Activated naive CD4-positive, alpha-beta T cell treated with anti-CD3 and anti-CD28 coated beads, Interleukin-2, amount 50 U/mL, for 24 hours (primary cell): ENCODE data around the gene DPP7.
"Not testable (repeated sequence)": the region's sequence is repeated elsewhere in the genome, so short reads cannot be mapped to it uniquely, and the experiment has no call there.

Experiments used
- H3K27ac Mint-ChIP-seq: one replicate; pipeline ENCODE4 v1.8.0; 2021; ENCODE audit warnings: mild to moderate bottlenecking, mixed read lengths
- H3K27me3 Mint-ChIP-seq: one replicate; pipeline ENCODE4 v1.8.0; 2021; ENCODE audit warnings: mixed read lengths
- H3K36me3 Mint-ChIP-seq: one replicate; pipeline ENCODE4 v1.8.0; 2021; ENCODE audit warnings: mixed read lengths
- H3K4me1 Mint-ChIP-seq: one replicate; pipeline ENCODE4 v1.8.0; 2021; ENCODE audit warnings: mixed read lengths
- H3K4me3 Mint-ChIP-seq: one replicate; pipeline ENCODE4 v1.8.0; 2021; ENCODE audit warnings: mild to moderate bottlenecking, mixed read lengths
- H3K9me3 Mint-ChIP-seq: one replicate; pipeline ENCODE4 v1.8.0; 2021; ENCODE audit warnings: mixed read lengths

DPP7 gene

DNA sequence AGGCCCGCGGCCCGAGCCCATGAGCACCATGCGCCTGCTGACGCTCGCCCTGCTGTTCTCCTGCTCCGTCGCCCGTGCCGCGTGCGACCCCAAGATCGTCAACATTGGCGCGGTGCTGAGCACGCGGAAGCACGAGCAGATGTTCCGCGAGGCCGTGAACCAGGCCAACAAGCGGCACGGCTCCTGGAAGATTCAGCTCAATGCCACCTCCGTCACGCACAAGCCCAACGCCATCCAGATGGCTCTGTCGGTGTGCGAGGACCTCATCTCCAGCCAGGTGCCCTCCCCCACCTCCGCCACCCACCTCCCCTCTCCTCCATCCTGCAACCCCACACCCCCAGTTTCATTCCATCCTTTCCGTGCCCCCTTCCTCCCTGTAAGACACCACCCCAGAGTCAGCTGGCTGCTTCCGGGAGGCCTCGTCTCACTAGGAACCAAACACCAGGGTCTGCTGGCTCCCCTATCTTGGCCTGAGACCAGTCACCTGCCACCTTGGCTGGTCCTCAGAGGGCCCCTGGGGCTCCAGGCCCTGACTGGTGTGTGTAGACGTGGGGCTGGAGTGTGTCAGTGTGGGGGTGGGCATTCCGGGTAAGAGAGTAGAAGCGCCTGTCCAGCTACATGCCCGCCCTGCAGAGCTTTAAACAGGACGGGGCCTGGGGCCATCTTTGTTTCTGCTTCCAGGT lies 25.1 kb upstream of the DPP7 start:
- H3K36me3 Mint-ChIP-seq: no peaks in the 10 kb centered on the region
- no peak overlapping the region for H3K27ac Mint-ChIP-seq
- H3K9me3 Mint-ChIP-seq: no peaks in the 10 kb centered on the region
- H3K4me1 Mint-ChIP-seq: peaks cover 3% of the 10 kb centered on the region
- no peak overlapping the region for H3K4me3 Mint-ChIP-seq
- peaks cover 36% of the 10 kb centered on the region for H3K27me3 Mint-ChIP-seq

DNA sequence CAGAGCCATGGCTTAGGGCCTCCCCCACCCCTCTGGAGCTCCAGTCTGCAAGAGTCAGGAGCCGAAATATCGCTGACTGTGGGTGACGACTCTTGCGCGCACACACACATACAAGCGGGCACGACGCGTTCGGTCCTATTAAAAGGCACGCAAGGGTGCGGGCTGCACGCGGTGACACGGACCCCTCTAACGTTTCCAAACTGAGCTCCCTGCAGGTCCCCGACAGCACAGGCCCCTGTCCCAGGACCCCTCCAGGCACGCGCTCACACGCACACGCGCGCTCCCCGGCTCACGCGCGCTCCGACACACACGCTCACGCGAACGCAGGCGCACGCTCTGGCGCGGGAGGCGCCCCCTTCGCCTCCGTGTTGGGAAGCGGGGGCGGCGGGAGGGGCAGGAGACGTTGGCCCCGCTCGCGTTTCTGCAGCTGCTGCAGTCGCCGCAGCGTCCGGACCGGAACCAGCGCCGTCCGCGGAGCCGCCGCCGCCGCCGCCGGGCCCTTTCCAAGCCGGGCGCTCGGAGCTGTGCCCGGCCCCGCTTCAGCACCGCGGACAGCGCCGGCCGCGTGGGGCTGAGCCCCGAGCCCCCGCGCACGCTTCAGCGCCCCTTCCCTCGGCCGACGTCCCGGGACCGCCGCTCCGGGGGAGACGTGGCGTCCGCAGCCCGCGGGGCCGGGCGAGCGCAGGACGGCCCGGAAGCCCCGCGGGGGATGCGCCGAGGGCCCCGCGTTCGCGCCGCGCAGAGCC lies 24.4 kb upstream of the DPP7 start, which contains the start of gene GRIN1:
Gene GRIN1 (plus strand): TSS at position 433 of the 746 bp plus-strand sequence. CDS start 333 bp downstream, outside the sequence.
- peaks cover 3% of the 10 kb centered on the region for H3K4me1 Mint-ChIP-seq
- peaks cover 34% of the 10 kb centered on the region for H3K27me3 Mint-ChIP-seq
- H3K4me3 Mint-ChIP-seq: no peak within 1 kb of the TSS

DNA sequence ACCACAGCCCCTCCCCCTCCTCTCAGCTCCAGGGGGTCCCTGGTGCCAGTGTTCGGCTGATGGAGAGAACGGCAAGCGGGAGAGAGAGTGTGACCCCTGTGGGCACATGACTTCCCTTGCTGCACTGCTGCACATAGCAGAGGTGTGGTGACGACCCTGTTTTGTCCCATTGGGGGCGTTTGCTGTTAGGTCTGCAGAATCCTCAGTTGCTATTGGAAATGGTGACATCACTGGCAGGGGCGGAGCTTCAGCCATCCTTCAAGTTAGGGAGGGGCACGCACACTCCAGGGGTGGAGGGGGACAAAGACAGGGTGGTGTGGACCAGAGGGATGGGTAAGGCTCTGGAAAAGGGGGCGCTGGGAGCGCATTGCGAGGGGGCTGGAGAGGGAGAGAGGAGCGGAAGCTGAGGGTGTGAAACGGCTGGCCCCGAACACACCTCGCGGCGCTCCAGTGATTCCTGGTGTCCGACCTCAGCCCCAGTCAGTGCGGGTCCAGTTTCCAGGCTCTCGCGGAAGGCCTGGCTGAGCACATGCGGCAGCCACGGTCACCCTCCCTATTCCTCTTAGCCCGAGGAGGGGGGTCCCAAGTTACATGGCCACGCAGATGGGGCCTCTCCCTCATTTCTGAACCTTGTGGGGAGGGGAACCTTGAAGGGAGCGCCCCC lies 23.7 kb upstream of the DPP7 start:
- no peaks in the 10 kb centered on the region for H3K9me3 Mint-ChIP-seq
- no peaks in the 10 kb centered on the region for H3K36me3 Mint-ChIP-seq
- peaks cover 29% of the 10 kb centered on the region for H3K27me3 Mint-ChIP-seq
- H3K27ac Mint-ChIP-seq: no peak overlapping the region
- peaks cover 3% of the 10 kb centered on the region for H3K4me1 Mint-ChIP-seq
- no peak overlapping the region for H3K4me3 Mint-ChIP-seq

More for the DNA sequence above, 24.4 kb upstream of the DPP7 start, which contains the start of gene GRIN1:
- Mint-ChIP-seq H3K36me3 (no peaks in the 10 kb centered on the region), H3K27ac (no peak within 1 kb of the TSS), H3K9me3 (no peaks in the 10 kb centered on the region)

DNA sequence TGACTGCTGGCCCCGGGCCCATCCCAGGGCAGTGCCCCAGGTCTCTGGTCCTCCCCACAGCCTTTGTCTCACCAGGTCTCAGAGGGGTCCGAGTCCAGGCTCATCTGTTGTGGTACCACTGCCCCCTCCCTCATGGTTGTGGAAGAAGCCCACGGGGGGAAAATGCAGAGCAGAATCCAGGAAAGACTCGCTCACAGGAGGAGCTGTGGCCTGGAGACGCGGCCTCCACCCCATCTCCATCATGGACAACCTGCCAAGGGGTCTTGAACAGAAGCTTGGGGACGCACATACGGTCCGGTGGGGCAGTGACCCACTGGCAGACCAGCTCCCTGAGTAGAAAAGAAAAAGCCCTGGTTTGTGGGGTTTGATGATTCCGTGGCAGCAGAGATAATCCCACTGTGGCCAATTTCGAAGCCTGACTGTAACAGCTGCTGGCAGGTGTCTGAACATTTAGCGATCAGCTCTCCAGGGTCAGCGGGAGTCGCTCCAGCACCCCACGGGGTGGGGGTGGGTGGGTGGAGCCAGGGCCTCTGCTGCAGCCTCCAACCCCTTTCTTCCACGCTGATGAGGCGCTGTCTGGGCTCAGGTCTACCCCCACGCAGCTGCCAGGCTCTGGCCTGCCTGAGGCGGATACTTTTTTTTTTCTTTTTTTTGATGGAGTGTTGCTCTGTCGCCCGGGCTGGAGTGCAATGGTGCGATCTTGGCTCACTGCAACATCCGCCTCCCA lies 22.5 kb upstream of the DPP7 start:
- Mint-ChIP-seq H3K36me3 (no peaks in the 10 kb centered on the region), H3K4me1 (peaks cover 3% of the 10 kb centered on the region), H3K27me3 (peaks cover 27% of the 10 kb centered on the region), H3K9me3 (no peaks in the 10 kb centered on the region), H3K4me3 (no peak overlapping the region), H3K27ac (no peak overlapping the region)

DNA sequence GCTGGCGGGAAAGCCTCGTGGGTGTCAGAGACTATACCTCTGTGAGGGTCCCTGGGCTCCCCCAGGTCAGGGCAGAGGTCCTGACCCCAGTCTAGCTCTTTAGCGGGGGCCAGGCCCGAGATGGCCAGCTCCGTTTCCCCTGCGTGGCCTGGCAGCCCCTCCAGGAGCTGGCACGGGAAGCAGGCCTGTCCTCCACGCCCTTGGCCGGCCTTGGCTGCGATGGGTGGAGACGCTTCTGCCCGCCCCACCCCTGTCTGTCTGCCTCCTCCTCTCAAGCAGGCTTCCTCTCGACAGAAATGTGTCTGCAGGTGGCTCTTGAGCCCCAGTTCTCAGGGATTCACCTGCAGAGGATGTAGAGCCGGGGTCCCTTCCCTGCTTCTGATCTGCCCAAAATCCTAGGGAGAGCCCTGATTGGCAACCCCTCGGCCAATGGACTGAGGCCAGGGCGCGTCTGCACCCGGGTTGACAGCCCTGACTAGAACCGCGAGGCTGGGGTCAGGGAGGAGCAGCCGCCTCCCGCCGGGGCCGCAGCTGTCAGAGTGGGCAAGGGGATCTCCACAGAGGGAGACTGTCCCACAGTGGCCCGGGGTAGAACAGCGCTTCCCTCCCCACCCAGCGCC lies 21.8 kb upstream of the DPP7 start:
- no peak overlapping the region for H3K27ac Mint-ChIP-seq
- no peaks in the 10 kb centered on the region for H3K9me3 Mint-ChIP-seq
- H3K27me3 Mint-ChIP-seq: peaks cover 27% of the 10 kb centered on the region
- H3K4me3 Mint-ChIP-seq: no peak overlapping the region
- H3K36me3 Mint-ChIP-seq: no peaks in the 10 kb centered on the region
- H3K4me1 Mint-ChIP-seq: peaks cover 3% of the 10 kb centered on the region

DNA sequence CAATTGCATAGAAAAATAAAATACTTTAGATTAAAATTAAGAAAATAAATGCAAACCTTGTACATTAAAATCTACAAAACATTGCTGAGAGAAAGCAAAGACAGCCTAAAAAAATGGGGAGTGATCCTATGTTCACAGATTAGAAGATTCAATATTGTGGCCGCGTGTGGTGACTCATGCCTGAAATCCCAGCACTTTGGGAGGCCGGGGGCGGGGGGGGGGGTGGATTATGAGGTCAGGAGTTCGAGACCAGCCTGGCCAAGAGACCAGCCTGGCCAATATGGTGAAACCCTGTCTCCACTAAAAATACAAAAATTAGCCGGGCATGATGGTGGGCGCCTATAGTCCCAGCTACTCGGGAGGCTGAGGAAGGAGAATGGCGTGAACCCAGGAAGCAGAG lies 20.6 kb upstream of the DPP7 start:
- not testable (repeated sequence) for H3K9me3 Mint-ChIP-seq, H3K4me3 Mint-ChIP-seq, H3K27ac Mint-ChIP-seq, H3K36me3 Mint-ChIP-seq, H3K4me1 Mint-ChIP-seq
- H3K27me3 Mint-ChIP-seq: peaks cover 23% of the 10 kb centered on the region

DNA sequence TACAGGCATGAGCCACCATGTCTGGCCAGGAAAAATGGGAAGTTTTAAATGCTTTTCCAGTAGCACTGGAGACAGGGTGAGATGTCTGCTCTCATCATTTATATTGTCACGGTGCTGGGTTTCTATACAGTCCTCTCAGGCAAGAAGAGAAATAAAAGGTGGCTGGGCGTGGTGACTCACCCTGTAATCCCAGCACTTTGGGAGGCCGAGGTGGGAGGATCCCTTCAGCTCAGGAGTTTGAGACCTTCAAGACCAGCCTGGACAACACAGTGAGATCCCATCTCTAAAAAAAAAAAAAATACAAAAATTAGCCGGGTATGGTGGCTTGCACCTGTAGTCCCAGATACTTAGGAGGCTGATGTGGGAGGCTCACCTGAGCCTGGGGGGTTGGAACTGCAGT lies 19.7 kb upstream of the DPP7 start:
- no peaks in the 10 kb centered on the region for H3K9me3 Mint-ChIP-seq
- H3K4me1 Mint-ChIP-seq: no peaks in the 10 kb centered on the region
- no peaks in the 10 kb centered on the region for H3K36me3 Mint-ChIP-seq
- no peak overlapping the region for H3K4me3 Mint-ChIP-seq
- H3K27ac Mint-ChIP-seq: no peak overlapping the region
- peaks cover 17% of the 10 kb centered on the region for H3K27me3 Mint-ChIP-seq

DNA sequence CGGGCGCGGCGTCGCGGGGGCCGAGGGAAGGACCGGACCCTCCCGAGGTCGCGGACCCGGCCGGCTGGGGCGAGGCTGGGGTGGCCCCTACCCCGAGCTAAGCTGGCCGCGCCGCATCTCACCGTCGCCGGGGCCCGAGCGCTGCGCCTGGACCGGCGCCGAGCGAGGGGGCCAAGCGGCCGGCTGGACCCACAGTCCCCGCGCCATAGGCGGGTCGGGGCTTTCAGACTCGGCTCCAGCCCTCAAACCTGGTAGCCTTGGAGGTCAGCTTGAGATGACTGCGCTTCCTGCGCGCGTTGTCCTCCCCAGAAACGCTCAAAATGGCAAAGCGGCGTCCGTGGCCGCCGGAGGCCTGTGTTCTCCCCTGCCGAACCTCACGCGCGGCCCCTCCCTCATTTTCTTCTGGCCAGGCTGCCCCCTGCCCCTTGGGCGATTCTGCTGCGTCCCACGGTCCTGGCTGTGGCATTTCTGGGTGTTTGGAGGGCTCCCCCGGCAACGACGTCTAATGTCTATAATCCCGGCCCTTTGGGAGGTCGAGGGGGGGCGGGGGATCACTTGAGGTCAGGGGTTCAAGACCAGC lies 15.7 kb upstream of the DPP7 start:
- H3K27me3 Mint-ChIP-seq: peaks cover 2% of the 10 kb centered on the region
- no peaks in the 10 kb centered on the region for H3K9me3 Mint-ChIP-seq
- H3K4me3 Mint-ChIP-seq: peak overlapping the region; percentile 82
- H3K36me3 Mint-ChIP-seq: no peaks in the 10 kb centered on the region
- H3K27ac Mint-ChIP-seq: peak overlapping the region; percentile 68
- H3K4me1 Mint-ChIP-seq: peaks cover 23% of the 10 kb centered on the region

- H3K27ac Mint-ChIP-seq: peak overlapping the region; percentile 12
- H3K27me3 Mint-ChIP-seq: peaks cover 2% of the 10 kb centered on the region
- peaks cover 23% of the 10 kb centered on the region for H3K4me1 Mint-ChIP-seq
- H3K36me3 Mint-ChIP-seq: no peaks in the 10 kb centered on the region
- no peaks in the 10 kb centered on the region for H3K9me3 Mint-ChIP-seq
- H3K4me3 Mint-ChIP-seq: peak overlapping the region; percentile 94
These were observed 15.1 kb upstream of the DPP7 start for GRCh38 chr9:137129456-137130175.

DNA sequence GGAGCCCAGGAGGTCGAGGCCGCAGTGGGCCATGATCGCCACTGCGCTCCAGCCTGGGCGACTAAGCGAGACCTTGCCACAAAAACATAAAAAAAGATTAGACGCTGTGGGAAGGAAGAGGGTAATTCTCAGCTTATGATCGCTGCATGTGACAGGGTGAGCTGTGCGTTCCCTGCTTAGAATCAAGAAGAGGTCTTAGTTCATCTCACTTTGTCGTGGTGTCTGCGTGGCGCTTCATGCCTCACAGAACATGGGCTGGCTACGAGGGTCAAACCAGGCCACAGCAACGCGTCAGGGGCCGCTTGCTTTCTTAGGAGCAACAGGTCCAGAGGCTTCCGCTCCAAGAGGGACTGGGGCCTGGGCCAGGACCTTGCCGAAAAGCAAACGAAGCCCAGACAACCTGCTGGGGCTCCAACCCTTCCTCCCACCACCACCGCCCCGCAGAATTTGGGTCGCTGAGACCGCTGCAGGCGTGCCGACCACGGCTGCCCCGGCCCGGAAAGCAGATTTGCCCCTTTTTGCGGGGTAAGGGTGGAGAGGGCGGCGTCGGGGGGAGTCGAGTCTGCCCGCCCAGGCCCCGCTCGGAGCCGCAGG lies 14.4 kb upstream of the DPP7 start:
- H3K27ac Mint-ChIP-seq: peak overlapping the region; percentile 87
- H3K36me3 Mint-ChIP-seq: no peaks in the 10 kb centered on the region
- H3K9me3 Mint-ChIP-seq: no peaks in the 10 kb centered on the region
- H3K27me3 Mint-ChIP-seq: peaks cover 2% of the 10 kb centered on the region
- H3K4me3 Mint-ChIP-seq: peak overlapping the region; percentile 94
- peaks cover 23% of the 10 kb centered on the region for H3K4me1 Mint-ChIP-seq

- peaks cover 23% of the 10 kb centered on the region for H3K4me1 Mint-ChIP-seq
These were observed 13.8 kb upstream of the DPP7 start for GRCh38 chr9:137128158-137128861.

GRCh38 chr9:137127301-137128157 lies 13.0 kb upstream of the DPP7 start:
- Mint-ChIP-seq H3K27me3 (no peaks in the 10 kb centered on the region), H3K9me3 (no peaks in the 10 kb centered on the region), H3K4me3 (peak overlapping the region; percentile 94), H3K27ac (peak overlapping the region; percentile 95), H3K36me3 (no peaks in the 10 kb centered on the region), H3K4me1 (peaks cover 25% of the 10 kb centered on the region)

More at GRCh38 chr9:137128158-137128861, 13.8 kb upstream of the DPP7 start:
- no peaks in the 10 kb centered on the region for H3K36me3 Mint-ChIP-seq
- H3K9me3 Mint-ChIP-seq: no peaks in the 10 kb centered on the region
- peak overlapping the region; percentile 87 for H3K27ac Mint-ChIP-seq
- peak overlapping the region; percentile 94 for H3K4me3 Mint-ChIP-seq
- peaks cover 2% of the 10 kb centered on the region for H3K27me3 Mint-ChIP-seq

- H3K4me3 Mint-ChIP-seq: peak overlapping the region; percentile 94
- H3K27ac Mint-ChIP-seq: peak overlapping the region; percentile 95
- H3K36me3 Mint-ChIP-seq: no peaks in the 10 kb centered on the region
- no peaks in the 10 kb centered on the region for H3K27me3 Mint-ChIP-seq
- H3K4me1 Mint-ChIP-seq: peaks cover 32% of the 10 kb centered on the region
- no peaks in the 10 kb centered on the region for H3K9me3 Mint-ChIP-seq
These were observed 12.3 kb upstream of the DPP7 start for GRCh38 chr9:137126786-137127185.
